Type B pancreatic cell (in vitro differentiated cells): Measurements from ENCODE around the gene SDF4. TPM values are rescaled to one million over a fixed set of nuclear protein-coding genes. Genes with fewer than 3 reads are reported as not detected.

Experiments
- DNase-seq: peaks from one replicate; pipeline ENCODE4 v3.0.0; 2021; ENCODE audit warnings: mixed read lengths; ENCODE audit not compliant: unreplicated experiment; ENCODE audit errors: extremely low spot score
- H3K27ac Mint-ChIP-seq: 2 replicates; pipeline ENCODE4 v1.8.0; 2021; ENCODE audit warnings: mild to moderate bottlenecking, mixed read lengths
- H3K27me3 Mint-ChIP-seq: 2 replicates; pipeline ENCODE4 v1.8.0; 2021; ENCODE audit warnings: mixed read lengths
- H3K36me3 Mint-ChIP-seq: 2 replicates; pipeline ENCODE4 v1.8.0; 2021; ENCODE audit warnings: mixed read lengths
- H3K4me1 Mint-ChIP-seq: one replicate; pipeline ENCODE4 v1.8.0; 2021; ENCODE audit warnings: mixed read lengths; ENCODE audit not compliant: unreplicated experiment
- H3K4me3 Mint-ChIP-seq: 2 replicates; pipeline ENCODE4 v1.8.0; 2021; ENCODE audit warnings: mild to moderate bottlenecking, mixed read lengths
- H3K9me3 Mint-ChIP-seq: 2 replicates; pipeline ENCODE4 v1.8.0; 2021; ENCODE audit warnings: mixed read lengths
- CTCF ChIP-seq: fragments of 200-600 bp; sonication (generic); conservative IDR thresholded peaks from 2 replicates; pipeline ENCODE4 v1.5.0; 2021; ENCODE audit warnings: antibody characterized with exemption, mild to moderate bottlenecking
- total RNA-seq: library from RNA; stranded (reverse); gene quantifications from 2 replicates; pipeline ENCODE4 v1.2.1, GENCODE V29; 2021; ENCODE audit warnings: low replicate concordance

Gene SDF4
- total RNA-seq, 1 donor from 2014 or later: 116 TPM

DNA sequence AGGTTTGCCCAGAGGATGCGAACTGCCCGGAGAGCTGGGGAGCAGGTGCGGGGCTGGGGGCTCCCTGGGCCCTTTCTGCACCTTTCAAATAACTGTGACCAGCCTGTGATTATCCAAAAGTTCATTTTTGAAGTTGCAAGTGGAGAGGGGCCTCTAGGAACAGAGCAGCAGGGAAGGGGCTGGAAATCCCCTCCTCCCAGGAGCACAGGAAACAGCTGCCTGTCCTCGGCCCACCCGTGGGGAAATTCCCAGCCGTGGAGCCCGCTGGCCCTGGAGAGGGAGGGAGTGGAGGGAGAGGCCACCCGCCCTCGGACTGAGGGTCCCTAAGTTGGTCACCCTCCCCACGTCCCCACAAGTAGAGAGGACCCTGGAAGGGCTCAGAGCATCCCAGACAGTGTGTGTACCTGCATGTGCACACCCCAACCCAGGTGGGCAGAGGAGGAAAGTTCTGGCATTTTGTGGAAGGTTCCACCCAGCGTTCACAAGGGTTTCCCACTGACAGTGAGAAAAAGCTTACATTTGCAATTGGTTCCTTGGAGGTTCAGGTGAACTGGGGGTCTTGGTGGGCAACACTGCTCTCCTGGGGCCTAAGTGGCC, 16.6 kb downstream of the SDF4 start:
- Mint-ChIP-seq H3K4me3 (no peak overlapping the region), H3K4me1 (no peaks in the 10 kb centered on the region), H3K27ac (no peak overlapping the region), H3K9me3 (no peaks in the 10 kb centered on the region), H3K36me3 (no peaks in the 10 kb centered on the region), H3K27me3 (no peaks in the 10 kb centered on the region)
- TF ChIP-seq CTCF: no peak
- no peak for DNase-seq

DNA sequence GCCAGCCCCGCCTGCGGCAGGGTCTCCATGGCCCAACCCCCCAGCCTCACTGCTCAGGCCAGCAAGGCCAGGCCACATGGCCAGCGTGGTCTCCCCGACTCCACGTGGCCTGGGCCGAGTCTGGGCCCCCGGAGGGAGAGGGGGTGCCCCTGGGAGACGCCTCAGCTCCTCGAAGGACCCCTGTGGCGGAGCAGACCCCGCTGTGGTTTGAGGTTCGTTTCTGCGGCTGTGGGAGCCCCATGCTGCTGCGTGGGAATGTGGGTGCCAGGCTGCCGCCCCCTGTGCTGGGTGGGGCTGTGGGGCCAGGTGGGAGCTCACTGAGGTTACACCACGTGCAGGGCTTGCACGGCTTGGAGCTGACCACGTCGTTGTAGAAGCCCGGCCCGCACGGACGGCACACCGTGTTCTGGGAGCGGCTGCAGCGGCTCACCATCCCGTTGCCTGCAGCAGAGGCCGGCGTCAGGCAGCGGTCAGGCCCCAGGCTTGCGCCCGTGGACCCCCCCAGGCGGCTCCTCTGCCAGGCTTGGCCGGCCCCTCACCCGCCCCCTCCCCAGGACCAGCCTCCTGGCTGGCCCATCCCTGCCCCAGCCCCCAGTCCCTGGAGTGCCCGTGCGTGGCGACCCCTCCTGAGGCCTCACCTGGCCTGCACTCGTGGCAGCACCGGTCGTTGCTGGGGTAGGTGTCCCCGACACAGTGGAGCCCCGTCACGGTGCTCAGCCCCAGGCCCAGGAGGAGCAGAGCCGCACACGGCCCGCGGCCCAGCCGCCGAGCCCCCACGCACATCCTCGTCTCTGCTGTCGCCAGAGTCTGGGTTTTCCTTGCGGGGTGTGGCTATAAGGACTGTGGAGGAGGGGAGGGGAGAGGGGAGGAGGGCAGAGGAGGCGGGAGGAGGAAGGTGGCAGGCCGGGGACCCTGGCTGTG, 18.2 kb downstream of the SDF4 start, which contains the start of gene TNFRSF4:
Gene TNFRSF4 (minus strand): TSS at position 809 of the 921 bp plus-strand sequence. CDS start 26 bp downstream, at position 783.
- TF ChIP-seq CTCF: no peak
- no peak for DNase-seq
- H3K36me3 Mint-ChIP-seq: no peaks in the 10 kb centered on the region
- no peaks in the 10 kb centered on the region for H3K9me3 Mint-ChIP-seq
- no peaks in the 10 kb centered on the region for H3K27me3 Mint-ChIP-seq
- H3K4me1 Mint-ChIP-seq: no peaks in the 10 kb centered on the region
- no peak within 1 kb of the TSS for H3K4me3 Mint-ChIP-seq
- no peak within 1 kb of the TSS for H3K27ac Mint-ChIP-seq

GRCh38 chr1:1212780-1213344, 18.9 kb downstream of the SDF4 start:
- DNase-seq: no peak
- no peaks in the 10 kb centered on the region for H3K9me3 Mint-ChIP-seq
- H3K27me3 Mint-ChIP-seq: no peaks in the 10 kb centered on the region
- TF ChIP-seq CTCF: no peak
- H3K4me3 Mint-ChIP-seq: no peak overlapping the region
- H3K4me1 Mint-ChIP-seq: no peaks in the 10 kb centered on the region
- H3K27ac Mint-ChIP-seq: no peak overlapping the region
- H3K36me3 Mint-ChIP-seq: no peaks in the 10 kb centered on the region

- no peak overlapping the region for H3K27ac Mint-ChIP-seq
- H3K4me3 Mint-ChIP-seq: no peak overlapping the region
- H3K4me1 Mint-ChIP-seq: no peaks in the 10 kb centered on the region
- H3K27me3 Mint-ChIP-seq: peaks cover under 1% of the 10 kb centered on the region
- H3K36me3 Mint-ChIP-seq: no peaks in the 10 kb centered on the region
- no peaks in the 10 kb centered on the region for H3K9me3 Mint-ChIP-seq
- DNase-seq: no peak
- TF ChIP-seq CTCF: no peak
Observed at GRCh38 chr1:1211541-1212441, 20.0 kb downstream of the SDF4 start.
